Mesendoderm (in vitro differentiated cells): ENCODE data around the gene ACTL7B. TPM values are rescaled to one million over a fixed set of nuclear protein-coding genes. Genes with fewer than 3 reads are reported as not detected.

Experiments used
- DNase-seq: peaks from one replicate; pipeline ENCODE4 v3.0.0; 2013
- H2AK5ac ChIP-seq: 2 replicates; pipeline ENCODE4 v1.6.1; 2013; ENCODE audit warnings: low read length, inconsistent platforms
- H2BK120ac ChIP-seq: 2 replicates; pipeline ENCODE4 v1.6.1; 2013; ENCODE audit warnings: low read depth, mild to moderate bottlenecking, low read length, moderate library complexity, mixed read lengths
- H2BK15ac ChIP-seq: replicated peaks from 2 replicates; pipeline ENCODE4 v1.6.1; 2013; ENCODE audit warnings: low read depth, mild to moderate bottlenecking, moderate library complexity
- H2BK5ac ChIP-seq: 2 replicates; pipeline ENCODE4 v1.6.1; 2013; ENCODE audit warnings: low read length, inconsistent platforms
- H3K18ac ChIP-seq: 2 replicates; pipeline ENCODE4 v1.6.1; 2013; ENCODE audit warnings: mild to moderate bottlenecking, low read length, mixed read lengths
- H3K23ac ChIP-seq: one replicate; pipeline ENCODE4 v1.6.1; 2013; ENCODE audit warnings: low read length
- H3K27ac ChIP-seq: 2 replicates; pipeline ENCODE4 v1.5.1; 2013; ENCODE audit warnings: low read depth, mild to moderate bottlenecking, inconsistent platforms, low read length, moderate library complexity
- H3K27me3 ChIP-seq: 2 replicates; pipeline ENCODE4 v1.6.1; 2013; ENCODE audit warnings: low read length, control low read depth, mild to moderate bottlenecking, inconsistent platforms; ENCODE audit not compliant: insufficient read depth, poor library complexity
- H3K36me3 ChIP-seq: 2 replicates; pipeline ENCODE4 v1.6.1; 2013; ENCODE audit warnings: low read length, inconsistent platforms; ENCODE audit not compliant: control insufficient read depth, insufficient read depth
- H3K4ac ChIP-seq: one replicate; pipeline ENCODE4 v1.6.1; 2013; ENCODE audit warnings: low read depth, mild to moderate bottlenecking, low read length, moderate library complexity
- H3K4me1 ChIP-seq: 2 replicates; pipeline ENCODE4 v1.6.1; 2013; ENCODE audit warnings: low read depth, low read length, inconsistent platforms; ENCODE audit not compliant: control insufficient read depth
- H3K4me2 ChIP-seq: 2 replicates; pipeline ENCODE4 v1.6.1; 2013; ENCODE audit warnings: low read length
- H3K4me3 ChIP-seq: 2 replicates; pipeline ENCODE4 v1.5.1; 2013; ENCODE audit warnings: mild to moderate bottlenecking, low read length
- H3K56ac ChIP-seq: one replicate; pipeline ENCODE4 v1.6.1; 2013; ENCODE audit warnings: low read length
- H3K79me1 ChIP-seq: 2 replicates; pipeline ENCODE4 v1.6.1; 2013; ENCODE audit warnings: low read length, inconsistent platforms
- H3K79me2 ChIP-seq: 2 replicates; pipeline ENCODE4 v1.6.1; 2013; ENCODE audit warnings: mild to moderate bottlenecking, low read length; ENCODE audit not compliant: control insufficient read depth, insufficient read depth
- H3K9ac ChIP-seq: 2 replicates; pipeline ENCODE4 v1.6.1; 2013; ENCODE audit warnings: low read length, inconsistent platforms
- H4K5ac ChIP-seq: one replicate; pipeline ENCODE4 v1.6.1; 2013; ENCODE audit warnings: low read length
- H4K8ac ChIP-seq: one replicate; pipeline ENCODE4 v1.6.1; 2013; ENCODE audit warnings: low read depth, mild to moderate bottlenecking, control low read depth, low read length, moderate library complexity
- WGBS: extraction: QIAGEN DNeasy Blood & Tissue Kit; methylation state at CpG from one replicate; pipeline ENCODE4 v1.1.7; 2013; ENCODE audit warnings: low lambda C conversion rate, missing lambda C conversion rate; ENCODE audit not compliant: insufficient coverage; ENCODE audit errors: extremely low coverage; 5-methylcytosine and 5-hydroxymethylcytosine counted together
- polyA plus RNA-seq, 2 experiments: library from polyadenylated mRNA; stranded (reverse); fragments of 200-250 nt; gene quantifications; one replicate each; pipeline ENCODE4 v1.2.3, GENCODE V29; 2013

The ACTL7B gene
- polyA plus RNA-seq (2013, experiment 1 of 2), result not detected
- polyA plus RNA-seq (2013, experiment 2 of 2), result not detected

GRCh38 chr9:108855888-108856287 is at the start of gene ACTL7B:
TSS of gene ACTL7B (minus strand) at chr9:108855986. CDS start at chr9:108855930, 56 bp downstream.
- WGBS, result no CpG with 5 or more reads among the region's 7 CpGs
- no peaks in the 10 kb centered on the region for H3K79me2 ChIP-seq

GRCh38 chr9:108905494-108905893 is 49.7 kb upstream of the ACTL7B start:
- Histone ChIP-seq H2AK5ac (no peak overlapping the region), H3K9ac (no peak overlapping the region), H3K4ac (no peak overlapping the region), H2BK15ac (no peak overlapping the region), H3K79me2 (no peaks in the 10 kb centered on the region), H3K4me2 (no peak overlapping the region), H3K4me1 (no peaks in the 10 kb centered on the region), H3K23ac (no peak overlapping the region), H2BK120ac (no peak overlapping the region), H4K5ac (no peak overlapping the region), H3K18ac (no peak overlapping the region), H3K4me3 (no peak overlapping the region), H3K56ac (no peak overlapping the region), H3K27ac (no peak overlapping the region), H4K8ac (no peak overlapping the region), H2BK5ac (no peak overlapping the region), H3K79me1 (no peaks in the 10 kb centered on the region), H3K27me3 (no peaks in the 10 kb centered on the region), H3K36me3 (peaks cover 4% of the 10 kb centered on the region)
- WGBS, result no CpG with 5 or more reads among the region's 2 CpGs
- no peak for DNase-seq

More at GRCh38 chr9:108855888-108856287, at the start of gene ACTL7B:
- H3K4me2 ChIP-seq, result no peak within 1 kb of the TSS
- no peak within 1 kb of the TSS for H3K4ac ChIP-seq
- H3K4me1 ChIP-seq, result no peaks in the 10 kb centered on the region
- H3K27me3 ChIP-seq, result no peaks in the 10 kb centered on the region
- H4K5ac ChIP-seq, result no peak within 1 kb of the TSS
- H4K8ac ChIP-seq, result no peak within 1 kb of the TSS
- H3K56ac ChIP-seq, result no peak within 1 kb of the TSS
- H3K9ac ChIP-seq, result no peak within 1 kb of the TSS
- no peak within 1 kb of the TSS for H2BK120ac ChIP-seq
- H3K79me1 ChIP-seq, result no peaks in the 10 kb centered on the region
- H3K23ac ChIP-seq, result no peak within 1 kb of the TSS
- no peak within 1 kb of the TSS for H2BK15ac ChIP-seq
- H3K4me3 ChIP-seq, result no peak within 1 kb of the TSS
- no peak within 1 kb of the TSS for H2AK5ac ChIP-seq
- H3K18ac ChIP-seq, result no peak within 1 kb of the TSS
- no peak within 1 kb of the TSS for H3K27ac ChIP-seq
- H3K36me3 ChIP-seq, result no peaks in the 10 kb centered on the region
- DNase-seq, result no peak
- no peak within 1 kb of the TSS for H2BK5ac ChIP-seq

- H3K56ac ChIP-seq, result no peak overlapping the region
- H4K5ac ChIP-seq, result no peak overlapping the region
- H3K18ac ChIP-seq, result no peak overlapping the region
- H2AK5ac ChIP-seq, result no peak overlapping the region
- no peak overlapping the region for H3K4ac ChIP-seq
- H2BK15ac ChIP-seq, result no peak overlapping the region
- no peaks in the 10 kb centered on the region for H3K27me3 ChIP-seq
- no peak overlapping the region for H4K8ac ChIP-seq
- DNase-seq, result no peak
- no CpG with 5 or more reads among the region's 3 CpGs for WGBS
- H3K9ac ChIP-seq, result no peak overlapping the region
- no peaks in the 10 kb centered on the region for H3K4me1 ChIP-seq
- H2BK120ac ChIP-seq, result no peak overlapping the region
- no peaks in the 10 kb centered on the region for H3K79me1 ChIP-seq
- no peaks in the 10 kb centered on the region for H3K79me2 ChIP-seq
- no peak overlapping the region for H2BK5ac ChIP-seq
- H3K36me3 ChIP-seq, result peaks cover 4% of the 10 kb centered on the region
- no peak overlapping the region for H3K4me2 ChIP-seq
- no peak overlapping the region for H3K27ac ChIP-seq
- no peak overlapping the region for H3K23ac ChIP-seq
- H3K4me3 ChIP-seq, result no peak overlapping the region
Observed at GRCh38 chr9:108904161-108904560, 48.4 kb upstream of the ACTL7B start.

- no peak overlapping the region for H3K27ac ChIP-seq
- no peaks in the 10 kb centered on the region for H3K27me3 ChIP-seq
- H3K9ac ChIP-seq, result no peak overlapping the region
- H3K23ac ChIP-seq, result no peak overlapping the region
- no CpG with 5 or more reads among the region's 2 CpGs for WGBS
- H3K18ac ChIP-seq, result no peak overlapping the region
- peaks cover 4% of the 10 kb centered on the region for H3K36me3 ChIP-seq
- no peak overlapping the region for H2BK120ac ChIP-seq
- no peak overlapping the region for H4K5ac ChIP-seq
- H3K4me3 ChIP-seq, result no peak overlapping the region
- H3K56ac ChIP-seq, result no peak overlapping the region
- H3K79me2 ChIP-seq, result no peaks in the 10 kb centered on the region
- H3K4me1 ChIP-seq, result no peaks in the 10 kb centered on the region
- H3K4me2 ChIP-seq, result no peak overlapping the region
- DNase-seq, result no peak
- H2BK15ac ChIP-seq, result no peak overlapping the region
- no peak overlapping the region for H2AK5ac ChIP-seq
- H3K79me1 ChIP-seq, result no peaks in the 10 kb centered on the region
- no peak overlapping the region for H4K8ac ChIP-seq
- H2BK5ac ChIP-seq, result no peak overlapping the region
- H3K4ac ChIP-seq, result no peak overlapping the region
Observed at GRCh38 chr9:108903420-108904103, 47.8 kb upstream of the ACTL7B start.

- Histone ChIP-seq H3K36me3 (peaks cover 2% of the 10 kb centered on the region), H3K4me3 (no peak overlapping the region), H2BK15ac (no peak overlapping the region), H3K4me2 (no peak overlapping the region), H3K27me3 (no peaks in the 10 kb centered on the region), H2BK5ac (no peak overlapping the region), H4K8ac (no peak overlapping the region), H3K79me1 (no peaks in the 10 kb centered on the region), H3K79me2 (no peaks in the 10 kb centered on the region), H4K5ac (no peak overlapping the region), H3K9ac (no peak overlapping the region), H3K23ac (no peak overlapping the region), H3K4me1 (no peaks in the 10 kb centered on the region), H3K56ac (no peak overlapping the region), H2AK5ac (no peak overlapping the region), H2BK120ac (no peak overlapping the region), H3K18ac (no peak overlapping the region), H3K4ac (no peak overlapping the region), H3K27ac (no peak overlapping the region)
- DNase-seq, result no peak
- no CpG with 5 or more reads among the region's 5 CpGs for WGBS
Observed at GRCh38 chr9:108900176-108900575, 44.4 kb upstream of the ACTL7B start.
